Large intestine (tissue), 3 donors: ENCODE data around the gene SYTL3. TPM values are rescaled to one million over a fixed set of nuclear protein-coding genes. Genes with fewer than 3 reads are reported as not detected.

Experiments
- DNase-seq, 2 donors: peaks; one replicate each; pipeline versions ENCODE4 v3.0.0 to v3.0.0-alpha.2; 2013
- H3K27ac ChIP-seq: one replicate; pipeline ENCODE4 v1.5.1; 2013; ENCODE audit warnings: low read length
- H3K27me3 ChIP-seq: 2 replicates; pipeline ENCODE4 v1.6.1; 2013; ENCODE audit warnings: low read length; ENCODE audit not compliant: control insufficient read depth, insufficient read depth
- H3K36me3 ChIP-seq: 2 replicates; pipeline ENCODE4 v1.6.1; 2013; ENCODE audit warnings: low read length; ENCODE audit not compliant: control insufficient read depth, insufficient read depth
- H3K4me1 ChIP-seq: one replicate; pipeline ENCODE4 v1.6.1; 2013; ENCODE audit warnings: low read length; ENCODE audit not compliant: control insufficient read depth, insufficient read depth
- H3K4me3 ChIP-seq: one replicate; pipeline ENCODE4 v1.5.1; 2013; ENCODE audit warnings: low read length
- H3K9me3 ChIP-seq: one replicate; pipeline ENCODE4 v1.6.1; 2013; ENCODE audit warnings: mild to moderate bottlenecking, low read depth, low read length, moderate library complexity; ENCODE audit not compliant: control insufficient read depth
- WGBS: methylation state at CpG from one replicate; pipeline ENCODE4 v1.1.5; 2013; ENCODE audit warnings: low lambda C conversion rate; ENCODE audit not compliant: insufficient coverage; 5-methylcytosine and 5-hydroxymethylcytosine counted together
- polyA plus RNA-seq: library from polyadenylated mRNA; unstranded; fragments of 120-200 nt; gene quantifications from one replicate; pipeline ENCODE4 v1.2.1, GENCODE V29; 2013

Gene SYTL3
- polyA plus RNA-seq, 1 donor = 2.5 TPM

GRCh38 chr6:158769771-158770432 is 120.0 kb downstream of the SYTL3 start:
- H3K27ac ChIP-seq = peak overlapping the region; percentile 25
- DNase-seq = no peak
- no peak overlapping the region for H3K4me3 ChIP-seq
- WGBS = no CpG with 5 or more reads among the region's 18 CpGs
- no peaks in the 10 kb centered on the region for H3K27me3 ChIP-seq
- H3K4me1 ChIP-seq = peaks cover 40% of the 10 kb centered on the region
- no peaks in the 10 kb centered on the region for H3K9me3 ChIP-seq
- H3K36me3 ChIP-seq = peaks cover 90% of the 10 kb centered on the region

GRCh38 chr6:158770533-158771330 is 120.9 kb downstream of the SYTL3 start:
- Histone ChIP-seq H3K27me3 (no peaks in the 10 kb centered on the region), H3K36me3 (peaks cover 90% of the 10 kb centered on the region), H3K4me3 (no peak overlapping the region), H3K27ac (peak overlapping the region; percentile 81), H3K4me1 (peaks cover 38% of the 10 kb centered on the region), H3K9me3 (no peaks in the 10 kb centered on the region)
- 90% methylated on average over 4 of the region's 21 CpGs for WGBS
- no peak for DNase-seq

GRCh38 chr6:158771399-158772152 is 121.7 kb downstream of the SYTL3 start:
- H3K4me3 ChIP-seq = no peak overlapping the region
- no peak for DNase-seq
- peaks cover 41% of the 10 kb centered on the region for H3K4me1 ChIP-seq
- H3K36me3 ChIP-seq = peaks cover 90% of the 10 kb centered on the region
- H3K27ac ChIP-seq = peak overlapping the region; percentile 81
- H3K27me3 ChIP-seq = no peaks in the 10 kb centered on the region
- H3K9me3 ChIP-seq = no peaks in the 10 kb centered on the region
- WGBS = 100% methylated on average over 2 of the region's 16 CpGs

GRCh38 chr6:158772172-158772571 is 122.3 kb downstream of the SYTL3 start:
- DNase-seq = no peak
- Histone ChIP-seq H3K36me3 (peaks cover 90% of the 10 kb centered on the region), H3K4me1 (peaks cover 42% of the 10 kb centered on the region), H3K4me3 (no peak overlapping the region), H3K9me3 (no peaks in the 10 kb centered on the region), H3K27ac (peak overlapping the region; percentile 81), H3K27me3 (no peaks in the 10 kb centered on the region)
- WGBS = no CpG with 5 or more reads among the region's 11 CpGs

- H3K27ac ChIP-seq = peak overlapping the region; percentile 81
Measured at GRCh38 chr6:158772851-158773371, 123.1 kb downstream of the SYTL3 start.

GRCh38 chr6:158773581-158774449 is 124.0 kb downstream of the SYTL3 start:
- peaks cover 87% of the 10 kb centered on the region for H3K36me3 ChIP-seq
- 30% methylated on average over 4 of the region's 21 CpGs for WGBS
- H3K27ac ChIP-seq = peak overlapping the region; percentile 81

More at GRCh38 chr6:158772851-158773371, 123.1 kb downstream of the SYTL3 start:
- peak; percentile 91 to 95 for DNase-seq
- peaks cover 49% of the 10 kb centered on the region for H3K4me1 ChIP-seq
- peaks cover 90% of the 10 kb centered on the region for H3K36me3 ChIP-seq
- H3K27me3 ChIP-seq = no peaks in the 10 kb centered on the region
- no peaks in the 10 kb centered on the region for H3K9me3 ChIP-seq
- WGBS = no CpG with 5 or more reads among the region's 6 CpGs
- no peak overlapping the region for H3K4me3 ChIP-seq

GRCh38 chr6:158774717-158775449 is 125.0 kb downstream of the SYTL3 start:
- H3K27ac ChIP-seq = peak overlapping the region; percentile 81
- H3K27me3 ChIP-seq = no peaks in the 10 kb centered on the region
- peaks cover 62% of the 10 kb centered on the region for H3K4me1 ChIP-seq
- H3K9me3 ChIP-seq = no peaks in the 10 kb centered on the region
- H3K36me3 ChIP-seq = peaks cover 83% of the 10 kb centered on the region
- H3K4me3 ChIP-seq = no peak overlapping the region
- 80% methylated on average over 3 of the region's 17 CpGs for WGBS
- DNase-seq = no peak

More at GRCh38 chr6:158773581-158774449, 124.0 kb downstream of the SYTL3 start:
- Histone ChIP-seq H3K27me3 (no peaks in the 10 kb centered on the region), H3K4me1 (peaks cover 57% of the 10 kb centered on the region), H3K9me3 (no peaks in the 10 kb centered on the region), H3K4me3 (no peak overlapping the region)
- no peak for DNase-seq

GRCh38 chr6:158775832-158776231 is 126.0 kb downstream of the SYTL3 start:
- peaks cover 79% of the 10 kb centered on the region for H3K36me3 ChIP-seq

GRCh38 chr6:158776737-158777136 is 126.9 kb downstream of the SYTL3 start:
- Histone ChIP-seq H3K9me3 (no peaks in the 10 kb centered on the region), H3K27me3 (no peaks in the 10 kb centered on the region), H3K27ac (peak overlapping the region; percentile 6), H3K4me3 (no peak overlapping the region), H3K36me3 (peaks cover 79% of the 10 kb centered on the region), H3K4me1 (peaks cover 62% of the 10 kb centered on the region)
- WGBS = no CpG with 5 or more reads among the region's 2 CpGs
- DNase-seq = no peak

More at GRCh38 chr6:158775832-158776231, 126.0 kb downstream of the SYTL3 start:
- H3K4me3 ChIP-seq = no peak overlapping the region
- DNase-seq = no peak
- no peaks in the 10 kb centered on the region for H3K9me3 ChIP-seq
- H3K27me3 ChIP-seq = no peaks in the 10 kb centered on the region
- peaks cover 62% of the 10 kb centered on the region for H3K4me1 ChIP-seq
- 100% methylated on average over 1 of the region's 5 CpGs for WGBS
- H3K27ac ChIP-seq = peak overlapping the region; percentile 8
